H9 (cell line): ENCODE measurements around the gene CAPG. TPM values are rescaled to one million over a fixed set of nuclear protein-coding genes. Genes with fewer than 3 reads are reported as not detected.
"Not testable (repeated sequence)": the region's sequence is repeated elsewhere in the genome, so short reads cannot be mapped to it uniquely, and the experiment has no call there.

ENCODE experiments used
- DNase-seq: peaks from one replicate; pipeline ENCODE4 v3.0.0-alpha.2; 2017
- H2AFZ ChIP-seq: one replicate; pipeline ENCODE4 v1.6.1; 2013; ENCODE audit warnings: mild to moderate bottlenecking, low read length, control low read depth, moderate library complexity
- H2AK5ac ChIP-seq: 2 replicates; pipeline ENCODE4 v1.6.1; 2013; ENCODE audit warnings: low read length, control low read depth, mixed read lengths; ENCODE audit not compliant: insufficient read length
- H2BK120ac ChIP-seq: one replicate; pipeline ENCODE4 v1.6.1; 2013; ENCODE audit warnings: low read depth, mild to moderate bottlenecking, low read length, control low read depth, inconsistent platforms; ENCODE audit not compliant: poor library complexity, severe bottlenecking
- H2BK12ac ChIP-seq: 2 replicates; pipeline ENCODE4 v1.6.1; 2013; ENCODE audit warnings: low read length, control low read depth, mixed read lengths, low read depth; ENCODE audit not compliant: insufficient read length
- H2BK15ac ChIP-seq: 2 replicates; pipeline ENCODE4 v1.6.1; 2013; ENCODE audit warnings: low read depth, low read length, control low read depth
- H2BK20ac ChIP-seq: one replicate; pipeline ENCODE4 v1.6.1; 2013; ENCODE audit warnings: low read depth, mild to moderate bottlenecking, low read length, control low read depth, inconsistent platforms; ENCODE audit not compliant: poor library complexity, severe bottlenecking
- H2BK5ac ChIP-seq: 2 replicates; pipeline ENCODE4 v1.6.1; 2013; ENCODE audit warnings: low read length, control low read depth, mixed read lengths; ENCODE audit not compliant: insufficient read length
- H3K14ac ChIP-seq: 2 replicates; pipeline ENCODE4 v1.6.1; 2013; ENCODE audit warnings: low read length, control low read depth; ENCODE audit not compliant: insufficient read depth
- H3K18ac ChIP-seq: 2 replicates; pipeline ENCODE4 v1.6.1; 2013; ENCODE audit warnings: low read depth, mild to moderate bottlenecking, mixed read lengths, low read length, control low read depth; ENCODE audit not compliant: insufficient read length
- H3K23ac ChIP-seq: 2 replicates; pipeline ENCODE4 v1.6.1; 2013; ENCODE audit warnings: low read length, control low read depth, mixed read lengths, low read depth; ENCODE audit not compliant: insufficient read length
- H3K23me2 ChIP-seq: 2 replicates; pipeline ENCODE4 v1.6.1; 2013; ENCODE audit warnings: low read depth, mild to moderate bottlenecking, mixed read lengths, low read length, control low read depth; ENCODE audit not compliant: insufficient read length, poor library complexity, severe bottlenecking
- H3K27ac ChIP-seq: 2 replicates; pipeline ENCODE4 v1.5.1; 2013; ENCODE audit warnings: low read length, control low read depth, mixed read lengths, low read depth; ENCODE audit not compliant: insufficient read length
- H3K27me3 ChIP-seq: 2 replicates; pipeline ENCODE4 v1.6.1; 2013; ENCODE audit warnings: low read length, control low read depth, inconsistent platforms; ENCODE audit not compliant: insufficient read depth
- H3K4ac ChIP-seq: 2 replicates; pipeline ENCODE4 v1.6.1; 2013; ENCODE audit warnings: low read depth, mild to moderate bottlenecking, control low read depth, inconsistent platforms, low read length, moderate library complexity
- H3K4me1 ChIP-seq: 2 replicates; pipeline ENCODE4 v1.6.1; 2013; ENCODE audit warnings: low read length, control low read depth, inconsistent platforms; ENCODE audit not compliant: insufficient read depth
- H3K4me2 ChIP-seq: 2 replicates; pipeline ENCODE4 v1.6.1; 2013; ENCODE audit warnings: low read length, control low read depth, mixed read lengths; ENCODE audit not compliant: insufficient read length, insufficient read depth
- H3K56ac ChIP-seq: 2 replicates; pipeline ENCODE4 v1.6.1; 2013; ENCODE audit warnings: low read depth, mild to moderate bottlenecking, mixed read lengths, low read length, control low read depth; ENCODE audit not compliant: insufficient read length
- H3K79me1 ChIP-seq: 2 replicates; pipeline ENCODE4 v1.6.1; 2013; ENCODE audit warnings: low read depth, mild to moderate bottlenecking, moderate library complexity, low read length, control low read depth, inconsistent platforms; ENCODE audit not compliant: insufficient read depth, poor library complexity, severe bottlenecking
- H3K79me2 ChIP-seq: 2 replicates; pipeline ENCODE4 v1.6.1; 2013; ENCODE audit warnings: low read length, control low read depth, inconsistent platforms; ENCODE audit not compliant: insufficient read depth
- H3K9ac ChIP-seq: 2 replicates; pipeline ENCODE4 v1.6.1; 2013; ENCODE audit warnings: low read length, control low read depth, mixed read lengths; ENCODE audit not compliant: insufficient read length; ENCODE audit errors: extremely low read depth
- H3K9me3 ChIP-seq: one replicate; pipeline ENCODE4 v1.6.1; 2013; ENCODE audit warnings: low read depth, low read length, inconsistent platforms; ENCODE audit not compliant: control insufficient read depth
- H3T11ph ChIP-seq: one replicate; pipeline ENCODE4 v1.6.1; 2013; ENCODE audit warnings: mild to moderate bottlenecking, low read length, control low read depth, inconsistent platforms
- H4K20me1 ChIP-seq: one replicate; pipeline ENCODE4 v1.6.1; 2013; ENCODE audit not compliant: control insufficient read depth, insufficient read length, insufficient read depth
- H4K5ac ChIP-seq: 2 replicates; pipeline ENCODE4 v1.6.1; 2013; ENCODE audit warnings: low read depth, mild to moderate bottlenecking, mixed read lengths, low read length, control low read depth; ENCODE audit not compliant: insufficient read length
- H4K8ac ChIP-seq: replicated peaks from 2 replicates; pipeline ENCODE4 v1.6.1; 2013; ENCODE audit warnings: low read length, control low read depth, mixed read lengths, low read depth; ENCODE audit not compliant: insufficient read length
- H4K91ac ChIP-seq: 2 replicates; pipeline ENCODE4 v1.6.1; 2013; ENCODE audit warnings: low read depth, mild to moderate bottlenecking, moderate library complexity, mixed read lengths, low read length, control low read depth; ENCODE audit not compliant: insufficient read length
- H3K27ac Mint-ChIP-seq, 3 experiments: 2 replicates in 2 of 3; 3 replicates in 1 of 3; pipeline ENCODE4 v1.8.0; 2020 to 2021; ENCODE audit warnings: mixed read lengths in 3 of 3, mild to moderate bottlenecking in 1 of 3, moderate library complexity in 1 of 3
- H3K27me3 Mint-ChIP-seq: 2 replicates; pipeline ENCODE4 v1.8.0; 2021; ENCODE audit warnings: low read depth, mild to moderate bottlenecking, moderate library complexity, mixed read lengths
- H3K36me3 Mint-ChIP-seq, 3 experiments: 2 replicates in 2 of 3; 3 replicates in 1 of 3; pipeline ENCODE4 v1.8.0; 2020 to 2021; ENCODE audit warnings: low read depth in 3 of 3, mixed read lengths in 3 of 3; ENCODE audit not compliant: insufficient read depth in 1 of 3
- H3K4me1 Mint-ChIP-seq, 2 experiments: 2 replicates each; pipeline ENCODE4 v1.8.0; 2020; ENCODE audit warnings: mixed read lengths in 2 of 2
- H3K4me3 Mint-ChIP-seq, 2 experiments: 2 replicates in 1 of 2; 3 replicates in 1 of 2; pipeline ENCODE4 v1.8.0; 2020 to 2021; ENCODE audit warnings: mild to moderate bottlenecking in 2 of 2, mixed read lengths in 2 of 2, moderate library complexity in 1 of 2
- H3K9me3 Mint-ChIP-seq, 2 experiments: 2 replicates in 1 of 2; 3 replicates in 1 of 2; pipeline ENCODE4 v1.8.0; 2020; ENCODE audit warnings: mild to moderate bottlenecking in 2 of 2, mixed read lengths in 2 of 2, moderate library complexity in 1 of 2
- CTCF ChIP-seq: fragments of 200-600 bp; sonication (generic); conservative IDR thresholded peaks from 3 replicates; pipeline ENCODE4 v1.8.0; 2021; ENCODE audit warnings: antibody characterized with exemption, mild to moderate bottlenecking
- WGBS: extraction: QIAGEN DNeasy Blood & Tissue Kit; methylation state at CpG from one replicate; pipeline ENCODE4 v1.1.7; 2013; ENCODE audit warnings: missing lambda C conversion rate, low lambda C conversion rate, mixed read lengths; ENCODE audit not compliant: insufficient read length; ENCODE audit errors: extremely low coverage; 5-methylcytosine and 5-hydroxymethylcytosine counted together
- total RNA-seq: library from RNA; stranded (reverse); gene quantifications from 2 replicates; pipeline ENCODE4 v1.2.1, GENCODE V29; 2021

The CAPG gene
- total RNA-seq, 1 experiment from 2014 or later = 72.8 TPM

DNA sequence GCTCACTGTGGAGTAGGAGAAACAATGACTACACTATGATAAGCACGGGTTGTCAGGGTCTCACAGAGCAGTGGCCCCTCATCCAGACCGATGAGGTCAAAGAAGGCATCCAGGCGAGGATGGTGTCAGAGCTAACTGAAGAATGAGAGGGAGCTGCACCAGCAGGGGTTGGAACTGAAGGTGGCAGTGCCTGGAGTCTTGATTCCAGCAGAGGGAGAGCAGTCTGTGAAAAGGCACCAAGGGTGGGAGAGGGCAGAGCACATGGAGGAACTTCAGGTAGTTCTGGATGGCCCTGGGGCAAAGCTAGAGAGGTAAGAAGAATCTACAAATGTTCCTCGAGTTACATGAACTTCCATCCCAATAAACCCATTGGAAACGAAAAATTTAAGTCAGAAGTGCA lies 43.0 kb downstream of the CAPG start:
- H3K23ac ChIP-seq = no peak overlapping the region
- H3K56ac ChIP-seq = no peak overlapping the region
- H3K4me2 ChIP-seq = no peak overlapping the region
- no peaks in the 10 kb centered on the region; a peak in 1 of 5 replicates for H3K9me3 Mint-ChIP-seq
- H3K27me3 Mint-ChIP-seq = no peaks in the 10 kb centered on the region
- DNase-seq = no peak
- no peaks in the 10 kb centered on the region for H3K23me2 ChIP-seq
- no peak overlapping the region; a peak in 2 of 7 replicates for H3K27ac Mint-ChIP-seq
- H4K8ac ChIP-seq = no peak overlapping the region
- no peak overlapping the region for H3K27ac ChIP-seq
- H3K4me1 ChIP-seq = no peaks in the 10 kb centered on the region
- no peaks in the 10 kb centered on the region for H4K20me1 ChIP-seq
- no peaks in the 10 kb centered on the region for H3K27me3 ChIP-seq
- H2BK120ac ChIP-seq = no peak overlapping the region
- H2BK5ac ChIP-seq = no peak overlapping the region
- H3K4me1 Mint-ChIP-seq = no peaks in the 10 kb centered on the region
- H3K79me2 ChIP-seq = no peaks in the 10 kb centered on the region
- H2BK15ac ChIP-seq = no peak overlapping the region
- no peak overlapping the region for H4K5ac ChIP-seq
- H2AFZ ChIP-seq = no peak overlapping the region
- peaks cover 8 to 18% (median 17%) of the 10 kb centered on the region in 3 experiments for H3K36me3 Mint-ChIP-seq
- no peak overlapping the region for H3K9ac ChIP-seq
- peak; percentile 26; the same call in 2 of the 3 replicates for TF ChIP-seq CTCF
- no peaks in the 10 kb centered on the region for H3K9me3 ChIP-seq
- H3T11ph ChIP-seq = no peak overlapping the region
- no peak overlapping the region for H2AK5ac ChIP-seq
- no peak overlapping the region; the same call in 1 of the 2 replicates for H3K14ac ChIP-seq
- H3K18ac ChIP-seq = no peak overlapping the region
- no peak overlapping the region for H4K91ac ChIP-seq
- no peak overlapping the region for H2BK12ac ChIP-seq
- H3K4me3 Mint-ChIP-seq = no peak overlapping the region; a peak in 1 of 5 replicates
- WGBS = no CpG with 5 or more reads among the region's 5 CpGs
- no peak overlapping the region for H2BK20ac ChIP-seq
- H3K4ac ChIP-seq = no peak overlapping the region
- H3K79me1 ChIP-seq = no peaks in the 10 kb centered on the region

DNA sequence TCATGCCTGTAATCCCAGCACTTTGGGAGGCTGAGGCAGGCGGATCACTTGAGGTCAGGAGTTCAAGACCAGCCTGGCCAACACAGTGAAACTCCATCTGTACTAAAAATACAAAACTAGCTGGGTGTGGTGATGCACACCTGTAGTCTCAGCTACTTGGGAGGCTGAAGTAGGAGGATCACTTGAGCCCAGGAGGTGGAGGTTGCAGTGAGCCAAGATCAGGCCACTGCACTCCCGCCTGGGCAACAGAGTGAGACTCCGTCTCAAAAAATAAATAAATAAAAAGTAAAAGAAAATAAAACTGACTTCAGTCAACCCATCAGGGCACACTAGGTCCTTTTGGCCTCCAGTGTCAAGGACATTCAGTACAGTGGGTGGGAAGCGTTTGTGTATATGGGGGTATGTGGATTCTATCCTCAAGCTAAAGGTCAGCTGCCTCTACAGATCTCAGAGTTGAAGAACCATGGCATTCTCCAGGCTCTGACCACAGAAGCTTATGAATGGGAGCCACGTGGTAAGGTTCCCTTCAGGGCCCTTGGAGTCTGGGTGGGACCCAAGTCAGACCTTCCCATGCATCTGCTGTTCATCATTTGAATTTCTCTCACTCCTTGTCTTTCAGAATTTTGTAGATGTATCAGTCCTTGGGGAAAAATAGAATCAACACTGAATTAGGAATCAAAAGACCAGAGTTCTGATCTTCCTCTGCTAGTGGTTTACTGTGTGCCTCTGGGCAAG lies 47.3 kb downstream of the CAPG start:
- WGBS = no CpG with 5 or more reads among the region's 5 CpGs
- H3K36me3 Mint-ChIP-seq = peaks cover 9 to 22% (median 15%) of the 10 kb centered on the region in 3 experiments
- not testable (repeated sequence) for H3K79me1 ChIP-seq, H3K9me3 ChIP-seq, H3K23me2 ChIP-seq, DNase-seq, H4K20me1 ChIP-seq, H3K9ac ChIP-seq, H3K27ac Mint-ChIP-seq, H3K27ac ChIP-seq, H3K79me2 ChIP-seq, H2AK5ac ChIP-seq, H2AFZ ChIP-seq, H3K4me1 Mint-ChIP-seq, H3K18ac ChIP-seq, H2BK12ac ChIP-seq, H2BK15ac ChIP-seq, H3K4me2 ChIP-seq, H3K27me3 ChIP-seq, H3K4ac ChIP-seq, H3K4me1 ChIP-seq, H3K4me3 Mint-ChIP-seq, H4K8ac ChIP-seq, H3K23ac ChIP-seq, H3K27me3 Mint-ChIP-seq, H3T11ph ChIP-seq, H2BK120ac ChIP-seq, H4K91ac ChIP-seq, H3K9me3 Mint-ChIP-seq, H3K14ac ChIP-seq, H2BK5ac ChIP-seq, H3K56ac ChIP-seq, H4K5ac ChIP-seq, H2BK20ac ChIP-seq
